GM21737 (cell line): ENCODE data around the gene CMTM8.

Experiments
- ATAC-seq: cut with Tn5 transposase; IDR thresholded peaks from one replicate; pipeline ENCODE4 v1.9.1; 2021; ENCODE audit warnings: mild to moderate bottlenecking, moderate library complexity; ENCODE audit not compliant: unreplicated experiment

Gene CMTM8

DNA sequence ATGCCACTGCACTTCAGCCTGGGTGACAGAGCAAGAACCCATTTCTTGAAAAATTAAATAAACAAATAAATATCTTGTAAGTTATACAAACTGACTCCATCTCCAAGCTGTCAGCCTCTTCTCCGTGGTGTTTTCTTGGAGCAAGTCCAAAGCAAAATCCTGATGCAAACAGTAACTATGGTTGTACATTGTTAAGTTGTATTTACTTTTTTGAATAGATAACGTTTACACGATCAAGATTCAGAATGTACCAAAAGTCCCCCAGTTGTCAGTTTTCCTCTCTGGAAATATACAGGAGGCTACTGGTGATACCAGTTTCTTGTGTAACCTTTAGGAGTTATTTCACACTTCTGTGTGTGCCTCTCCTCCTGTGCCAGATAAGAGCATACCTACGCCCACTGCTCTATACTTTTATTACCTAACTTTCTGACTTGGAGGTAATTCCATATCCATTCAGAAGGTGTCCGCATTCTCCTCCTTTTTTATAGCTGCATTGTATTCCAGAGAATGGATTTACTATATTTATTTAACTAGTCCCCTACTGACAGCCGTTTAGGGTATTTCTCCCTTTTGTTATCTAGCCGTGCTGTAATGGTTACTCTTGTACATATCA is 167.3 kb downstream of the CMTM8 start:
- ATAC-seq, result no peak

DNA sequence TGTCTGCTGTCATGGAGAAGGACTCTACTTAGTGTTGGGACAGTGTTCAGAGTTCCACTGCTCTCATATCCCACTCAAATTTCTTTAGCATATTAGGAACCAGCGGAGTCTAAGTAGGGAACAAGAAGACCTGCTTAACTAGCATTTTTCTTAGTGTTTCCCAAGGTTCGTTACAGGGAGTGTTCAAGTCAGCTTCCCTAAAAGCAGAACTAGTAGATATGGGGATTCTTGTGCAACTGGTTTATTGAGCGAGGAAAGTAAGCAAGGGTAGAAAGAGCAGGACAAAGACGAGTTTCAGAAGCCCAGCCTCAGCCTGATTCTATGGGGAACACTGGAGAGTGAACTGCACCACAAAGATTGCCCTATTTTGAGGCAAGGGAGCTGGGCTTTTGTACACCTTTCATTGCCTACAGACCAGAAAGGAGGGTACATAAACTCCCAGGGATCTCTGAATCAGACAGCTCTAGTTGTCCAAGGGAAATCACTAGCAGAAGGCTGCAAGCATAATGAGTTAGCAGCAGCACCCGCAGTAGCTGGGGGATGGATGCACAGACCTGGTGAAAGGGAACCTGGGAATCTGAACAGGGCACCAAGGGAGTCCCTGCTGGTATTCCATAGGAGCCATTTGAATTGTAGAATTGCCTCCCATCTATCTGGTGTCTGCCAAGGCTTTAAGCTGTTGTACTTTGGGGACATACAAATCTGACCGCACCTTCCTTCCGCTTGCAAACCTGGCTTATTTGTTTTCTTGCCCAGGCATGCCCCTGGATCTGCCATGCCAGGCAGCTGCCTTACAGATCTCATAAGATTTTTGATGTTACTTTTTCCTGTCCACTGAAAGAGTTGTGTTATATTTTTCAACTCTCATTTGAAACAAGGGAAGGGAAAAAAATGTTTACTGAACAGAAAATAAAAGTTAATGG is 168.3 kb downstream of the CMTM8 start:
- no peak for ATAC-seq

- ATAC-seq, result no peak
Measured at GRCh38 chr3:32410367-32411246, 172.1 kb downstream of the CMTM8 start.

- ATAC-seq, result no peak
Measured at GRCh38 chr3:32411442-32411841, 173.0 kb downstream of the CMTM8 start.

GRCh38 chr3:32412887-32413286 is 174.4 kb downstream of the CMTM8 start:
- ATAC-seq, result no peak

DNA sequence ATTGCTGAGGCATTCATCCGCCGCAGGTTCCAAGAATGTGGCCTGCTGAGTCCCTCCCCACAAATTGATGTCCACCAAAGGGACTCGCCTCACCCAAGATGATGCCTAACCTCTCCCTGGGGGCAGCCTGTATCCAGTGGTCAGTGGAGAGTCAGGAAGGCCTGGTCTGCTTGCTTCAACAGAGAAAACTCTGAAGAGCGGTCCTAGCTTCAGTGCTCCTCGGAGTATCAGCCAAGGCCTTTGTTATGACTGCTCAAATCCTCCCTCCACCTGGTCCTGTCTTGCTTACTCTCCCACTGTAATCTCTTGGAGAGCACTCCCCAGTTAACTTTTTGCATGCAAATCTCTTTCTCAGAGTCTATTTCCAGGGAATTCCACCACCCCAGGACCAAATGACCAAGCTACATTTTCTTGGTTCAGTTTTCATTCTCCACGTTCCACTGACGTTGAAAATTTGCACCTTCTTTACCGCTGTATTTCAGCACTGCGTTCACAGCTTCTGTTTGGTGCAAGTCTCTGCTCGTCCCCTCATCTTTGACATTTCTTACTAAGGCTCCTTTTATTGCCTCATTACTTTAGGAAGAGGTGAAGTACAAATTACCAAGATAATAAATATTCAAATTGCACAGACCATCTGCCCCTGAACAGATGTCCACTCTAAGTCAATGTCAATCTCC is 175.5 kb downstream of the CMTM8 start:
- no peak for ATAC-seq

DNA sequence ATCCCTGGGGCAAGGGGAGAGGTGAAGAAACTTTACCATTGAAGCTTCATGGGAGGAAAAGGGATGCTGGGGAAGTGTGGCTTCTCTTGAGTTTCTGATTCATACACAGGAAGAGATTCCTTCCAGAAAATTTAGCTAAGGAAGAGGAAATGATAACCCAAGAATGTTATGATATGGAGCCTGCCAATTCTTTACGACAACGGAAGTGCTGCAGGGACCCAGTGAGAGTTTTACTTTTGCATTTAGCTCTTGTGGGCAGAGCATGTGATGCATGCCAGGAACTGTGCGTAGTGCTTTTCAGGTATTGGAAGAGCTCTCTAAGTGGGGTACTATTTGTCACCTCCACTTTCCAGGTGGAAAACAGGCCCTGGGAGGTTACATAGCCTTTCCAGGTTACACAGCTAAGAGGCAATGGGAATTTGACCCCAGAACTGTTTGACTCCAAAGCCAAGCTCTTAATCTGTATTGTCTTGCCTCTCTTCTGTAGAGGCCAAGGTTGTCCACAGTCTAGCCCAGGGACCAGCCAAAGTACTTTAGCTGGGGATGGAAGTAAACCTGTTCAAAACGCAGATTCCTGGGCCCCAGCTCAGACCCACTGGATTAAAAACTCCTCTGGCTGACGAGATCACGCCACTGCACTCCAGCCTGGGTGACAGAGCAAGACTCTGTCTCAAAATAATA is 176.2 kb downstream of the CMTM8 start:
- peak; percentile 68 for ATAC-seq

- ATAC-seq, result no peak
Measured at GRCh38 chr3:32419742-32420125, 181.3 kb downstream of the CMTM8 start.
